Neutrophil (primary cell): ENCODE data around the gene ZNF391.
A peak's percentile ranks its signal among the peaks of the same experiment; 100 is the strongest.

Source experiments
- H3K27ac ChIP-seq: fragments of 200-600 bp; sonication (generic); 2 replicates; pipeline ENCODE4 v1.5.1; 2016; ENCODE audit warnings: mild to moderate bottlenecking, moderate library complexity
- H3K27me3 ChIP-seq: fragments of 200-600 bp; sonication (generic); 2 replicates; pipeline ENCODE4 v1.6.0; 2016; ENCODE audit warnings: mild to moderate bottlenecking
- H3K36me3 ChIP-seq: fragments of 200-600 bp; sonication (generic); 2 replicates; pipeline ENCODE4 v1.5.1; 2017
- H3K4me1 ChIP-seq, 2 experiments: fragments of 200-600 bp in 1 of 2; sonication (generic) in 1 of 2; 1 replicate in 1 of 2; 2 replicates in 1 of 2; pipeline versions ENCODE4 v1.5.1 to v1.6.1; 2013 to 2016; ENCODE audit warnings: low read depth in 1 of 2, low read length in 1 of 2, mild to moderate bottlenecking in 1 of 2, moderate library complexity in 1 of 2; ENCODE audit not compliant: control insufficient read depth in 1 of 2, insufficient read depth in 1 of 2
- H3K4me3 ChIP-seq, 2 experiments: fragments of 200-600 bp in 1 of 2; sonication (generic) in 1 of 2; 1 replicate in 1 of 2; 2 replicates in 1 of 2; pipeline ENCODE4 v1.5.1; 2013 to 2016; ENCODE audit warnings: low read depth in 1 of 2, low read length in 1 of 2, mild to moderate bottlenecking in 1 of 2, moderate library complexity in 1 of 2
- H3K9me3 ChIP-seq: fragments of 200-600 bp; sonication (generic); 2 replicates; pipeline ENCODE4 v1.5.1; 2016
- TF ChIP-seq, protein P1 (sequence below): fragments of 200-600 bp; sonication (generic); IDR thresholded peaks from 2 replicates; pipeline ENCODE4 v1.5.1; 2016; ENCODE audit warnings: antibody characterized with exemption

Gene ZNF391

DNA sequence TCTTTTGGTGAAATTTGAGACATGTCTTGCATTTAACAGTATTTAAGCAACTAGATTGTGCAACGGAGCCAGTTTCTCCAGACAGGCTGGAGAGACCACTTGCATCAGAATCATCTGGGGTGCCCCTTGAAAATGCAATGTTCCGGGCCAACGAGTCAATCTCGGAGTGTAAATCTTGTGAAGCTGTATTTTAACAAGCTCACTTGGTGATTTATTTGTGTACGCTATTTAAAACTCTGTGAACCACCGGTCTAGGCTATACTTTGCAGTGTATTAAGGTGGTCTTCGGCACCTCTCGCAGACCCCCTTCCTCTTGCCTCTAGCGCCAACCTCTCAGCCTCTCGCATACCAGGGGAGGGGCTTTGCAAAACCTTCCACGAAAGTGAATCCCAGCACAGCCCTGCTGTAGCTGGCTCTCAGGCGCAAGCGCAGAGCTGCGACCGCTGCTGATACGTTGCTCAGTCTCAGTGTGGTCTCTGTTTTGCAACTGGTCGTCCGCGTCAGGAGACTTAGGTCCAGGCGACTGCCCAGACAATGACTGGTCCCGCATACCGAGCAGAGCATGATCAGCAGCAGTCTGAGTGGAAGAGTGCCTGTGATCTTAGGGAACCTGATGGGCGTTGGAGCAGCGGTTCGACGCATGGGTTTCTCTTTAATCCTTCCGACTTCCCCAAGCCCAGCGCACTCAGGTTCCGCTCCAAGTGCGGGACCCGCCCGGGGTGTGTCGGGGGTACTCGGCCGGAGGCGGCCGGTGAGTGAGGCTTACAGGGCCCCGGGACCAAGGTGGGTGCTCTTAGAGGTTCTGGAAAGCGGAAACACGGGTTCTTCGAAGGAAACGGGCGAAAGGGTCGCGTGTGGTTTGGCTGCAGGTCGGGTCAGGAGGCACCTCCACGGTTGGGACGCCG lies at the start of gene ZNF391:
TSS of gene ZNF391 (plus strand) at position 467 of the 905 bp plus-strand sequence. CDS start 11,612 bp downstream, outside the sequence.
- Histone ChIP-seq H3K36me3 (no peaks in the 10 kb centered on the region), H3K27me3 (peaks cover 26% of the 10 kb centered on the region), H3K9me3 (no peaks in the 10 kb centered on the region), H3K4me1 (peaks cover 12 to 16% of the 10 kb centered on the region in 2 experiments), H3K27ac (no peak within 1 kb of the TSS), H3K4me3 (peak within 1 kb of the TSS; percentile 61 to 71)
- TF ChIP-seq, protein P1, sequence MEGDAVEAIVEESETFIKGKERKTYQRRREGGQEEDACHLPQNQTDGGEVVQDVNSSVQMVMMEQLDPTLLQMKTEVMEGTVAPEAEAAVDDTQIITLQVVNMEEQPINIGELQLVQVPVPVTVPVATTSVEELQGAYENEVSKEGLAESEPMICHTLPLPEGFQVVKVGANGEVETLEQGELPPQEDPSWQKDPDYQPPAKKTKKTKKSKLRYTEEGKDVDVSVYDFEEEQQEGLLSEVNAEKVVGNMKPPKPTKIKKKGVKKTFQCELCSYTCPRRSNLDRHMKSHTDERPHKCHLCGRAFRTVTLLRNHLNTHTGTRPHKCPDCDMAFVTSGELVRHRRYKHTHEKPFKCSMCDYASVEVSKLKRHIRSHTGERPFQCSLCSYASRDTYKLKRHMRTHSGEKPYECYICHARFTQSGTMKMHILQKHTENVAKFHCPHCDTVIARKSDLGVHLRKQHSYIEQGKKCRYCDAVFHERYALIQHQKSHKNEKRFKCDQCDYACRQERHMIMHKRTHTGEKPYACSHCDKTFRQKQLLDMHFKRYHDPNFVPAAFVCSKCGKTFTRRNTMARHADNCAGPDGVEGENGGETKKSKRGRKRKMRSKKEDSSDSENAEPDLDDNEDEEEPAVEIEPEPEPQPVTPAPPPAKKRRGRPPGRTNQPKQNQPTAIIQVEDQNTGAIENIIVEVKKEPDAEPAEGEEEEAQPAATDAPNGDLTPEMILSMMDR = no peak

DNA sequence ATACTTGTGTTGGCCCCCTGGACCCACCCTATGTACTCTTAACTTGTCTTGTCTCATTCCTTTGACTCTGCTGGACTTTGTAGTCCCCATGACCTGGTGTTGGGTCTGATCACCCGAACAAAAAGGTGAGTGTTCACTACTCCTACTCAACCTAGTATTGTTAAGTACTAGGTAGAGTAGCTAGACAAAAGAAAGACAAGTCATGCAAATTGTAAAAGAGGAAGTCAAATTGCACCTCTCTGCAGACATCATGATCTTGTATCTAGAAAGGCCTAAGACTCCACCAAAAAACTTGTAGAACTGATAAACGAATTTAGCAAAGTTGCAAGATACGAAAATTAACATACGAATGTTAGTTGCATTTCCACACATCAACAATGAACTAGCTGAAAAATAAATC lies 35.7 kb upstream of the ZNF391 start:
- no peaks in the 10 kb centered on the region for H3K27me3 ChIP-seq
- TF ChIP-seq, protein P1 = no peak

DNA sequence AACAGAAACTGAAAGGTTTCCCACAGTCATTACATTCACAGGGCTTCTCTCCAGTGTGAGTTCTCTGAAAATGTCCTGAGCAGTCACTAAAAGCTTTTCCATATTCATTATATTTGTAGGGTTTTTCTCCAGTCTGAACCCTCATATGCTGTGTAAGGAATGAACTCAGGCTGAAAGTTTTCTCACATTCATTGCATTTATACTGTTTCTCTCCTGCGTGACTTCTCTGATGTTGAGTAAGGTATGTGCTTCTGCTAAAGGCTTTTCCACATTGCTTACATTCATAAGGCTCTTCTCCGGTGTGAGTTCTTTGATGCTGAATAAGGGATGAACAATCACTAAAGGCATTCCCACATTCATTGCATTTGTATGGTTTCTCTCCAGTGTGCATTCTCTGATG lies 29.8 kb upstream of the ZNF391 start:
- peaks cover 12% of the 10 kb centered on the region for H3K9me3 ChIP-seq

More for the DNA sequence above, 35.7 kb upstream of the ZNF391 start:
- no peaks in the 10 kb centered on the region for H3K4me1 ChIP-seq
- H3K36me3 ChIP-seq = no peaks in the 10 kb centered on the region
- H3K27ac ChIP-seq = no peak overlapping the region
- no peak overlapping the region for H3K4me3 ChIP-seq
- H3K9me3 ChIP-seq = no peaks in the 10 kb centered on the region

DNA sequence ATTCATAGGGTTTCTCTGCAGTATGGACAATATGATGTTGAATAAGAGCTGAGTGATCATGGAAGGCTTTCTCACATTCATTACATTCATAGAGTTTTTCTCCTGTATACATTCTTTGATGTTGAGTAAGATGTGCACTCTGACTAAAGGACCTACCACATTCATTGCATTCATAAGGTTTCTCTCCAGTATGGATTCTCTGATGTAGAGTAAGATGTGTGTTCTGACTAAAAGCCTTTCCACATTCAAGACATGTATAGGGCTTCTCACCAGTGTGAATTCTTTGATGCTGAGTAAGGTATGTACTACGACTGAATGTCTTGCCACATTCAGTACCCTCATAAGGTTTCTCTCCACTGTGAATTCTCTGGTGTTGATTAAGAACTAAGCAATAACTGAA lies 29.3 kb upstream of the ZNF391 start:
- no peak overlapping the region for H3K27ac ChIP-seq
- TF ChIP-seq, protein P1 = no peak
- H3K9me3 ChIP-seq = peaks cover 12% of the 10 kb centered on the region

More for the DNA sequence above, 29.8 kb upstream of the ZNF391 start:
- no peaks in the 10 kb centered on the region for H3K4me1 ChIP-seq
- no peaks in the 10 kb centered on the region for H3K36me3 ChIP-seq
- H3K4me3 ChIP-seq = no peak overlapping the region
- TF ChIP-seq, protein P1 = no peak
- no peak overlapping the region for H3K27ac ChIP-seq
- no peaks in the 10 kb centered on the region for H3K27me3 ChIP-seq

DNA sequence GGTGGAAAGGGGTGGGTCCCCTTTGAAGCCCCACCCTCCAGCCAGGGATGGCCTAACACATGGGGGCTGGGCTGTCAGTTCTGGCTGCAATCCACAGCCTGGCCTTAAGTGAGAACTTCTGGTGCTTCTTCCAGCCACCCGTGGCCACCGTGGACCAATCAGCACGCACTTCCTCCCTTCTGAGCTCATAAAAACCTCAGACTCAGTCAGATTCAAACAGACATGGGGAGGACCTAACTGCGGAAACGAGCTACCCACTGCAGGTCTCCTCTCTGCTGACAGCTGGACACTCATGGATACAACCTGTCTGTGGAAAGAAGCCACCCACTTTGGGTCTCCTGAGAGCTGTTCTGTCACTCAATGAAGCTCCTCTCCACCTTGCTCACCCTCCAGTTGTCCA lies 20.4 kb upstream of the ZNF391 start:
- no peak overlapping the region for H3K27ac ChIP-seq
- no peaks in the 10 kb centered on the region for H3K4me1 ChIP-seq
- peaks cover 5% of the 10 kb centered on the region for H3K27me3 ChIP-seq
- H3K9me3 ChIP-seq = no peaks in the 10 kb centered on the region
- TF ChIP-seq, protein P1 = no peak
- no peak overlapping the region for H3K4me3 ChIP-seq
- no peaks in the 10 kb centered on the region for H3K36me3 ChIP-seq

More for the DNA sequence above, 29.3 kb upstream of the ZNF391 start:
- Histone ChIP-seq H3K36me3 (no peaks in the 10 kb centered on the region), H3K27me3 (no peaks in the 10 kb centered on the region), H3K4me3 (no peak overlapping the region), H3K4me1 (no peaks in the 10 kb centered on the region)
